Testis (tissue), 2 donors: ENCODE measurements around the gene OR1Q1.

Experiments used
- CTCF ChIP-seq, 3 experiments: fragments of 450-650 bp in 2 of 3; fragments of 200-600 bp in 1 of 3; sonication (generic) in 1 of 3; IDR thresholded peaks; one replicate each; pipeline ENCODE4 v1.5.1; 2016 to 2019; ENCODE audit warnings: antibody characterized with exemption in 3 of 3, mild to moderate bottlenecking in 2 of 3, moderate library complexity in 1 of 3
- POLR2A ChIP-seq: fragments of 450-650 bp; IDR thresholded peaks from one replicate; pipeline ENCODE4 v1.6.1; 2017; ENCODE audit warnings: antibody characterized with exemption, mild to moderate bottlenecking, moderate library complexity

GRCh38 chr9:122614362-122614761 is at the start of gene OR1Q1:
- TF ChIP-seq CTCF (IDR thresholded peaks at IDR 0.05) (no peak), POLR2A (no peak)
